Gastroesophageal sphincter (tissue), 3 donors: ENCODE measurements around the gene EIF4A3.

Experiments used
- CTCF ChIP-seq, 4 experiments: fragments of 200-600 bp in 2 of 4; fragments of 450-650 bp in 2 of 4; sonication (generic) in 1 of 4; IDR thresholded peaks; one replicate each; pipeline ENCODE4 v1.5.1; 2017 to 2019; ENCODE audit warnings: antibody characterized with exemption in 4 of 4, mild to moderate bottlenecking in 2 of 4, moderate library complexity in 2 of 4
- POLR2A ChIP-seq, 2 donors: fragments of 450-650 bp; IDR thresholded peaks; one replicate each; pipeline ENCODE4 v1.6.1; 2017; ENCODE audit warnings: antibody characterized with exemption in 2 of 2, mild to moderate bottlenecking in 2 of 2, moderate library complexity in 1 of 2
- POLR2AphosphoS5 ChIP-seq: sonication (generic); formaldehyde crosslinking; IDR thresholded peaks from one replicate; pipeline ENCODE4 v1.6.1; 2017; ENCODE audit warnings: antibody characterized with exemption

- TF ChIP-seq CTCF (IDR thresholded peaks at IDR 0.05) (no peak), POLR2A (IDR thresholded peaks at IDR 0.05) (no peak), POLR2AphosphoS5 (no peak)
Observed at GRCh38 chr17:80099291-80100034, 47.5 kb downstream of the EIF4A3 start.
